DMS79 treated with DMSO at 0.1 percent for 48 hours (cell line): ENCODE results near the gene CSF1.
A peak's percentile ranks its signal among the peaks of the same experiment; 100 is the strongest.

Experiments used
- DNase-seq: peaks from one replicate; lab custom pipeline; 2025; lab: John Stamatoyannopoulos, UW

CSF1 gene

GRCh38 chr1:109901524-109902145 is 9.0 kb upstream of the CSF1 start:
- DNase-seq, result no peak

- DNase-seq, result peak; percentile 69
Observed at GRCh38 chr1:109902204-109902985, 8.3 kb upstream of the CSF1 start.

- no peak for DNase-seq
Observed at GRCh38 chr1:109903376-109903930, 7.2 kb upstream of the CSF1 start.

GRCh38 chr1:109904105-109904817 is 6.4 kb upstream of the CSF1 start:
- no peak for DNase-seq

- DNase-seq, result no peak
Observed at GRCh38 chr1:109905491-109905890, 5.2 kb upstream of the CSF1 start.

- no peak for DNase-seq
Observed at GRCh38 chr1:109906160-109906838, 4.3 kb upstream of the CSF1 start.

GRCh38 chr1:109906839-109907180 is 3.8 kb upstream of the CSF1 start:
- DNase-seq, result no peak

- DNase-seq, result no peak
Observed at GRCh38 chr1:109907190-109907774, 3.4 kb upstream of the CSF1 start.

- no peak for DNase-seq
Observed at GRCh38 chr1:109908836-109909235, 1.8 kb upstream of the CSF1 start.

GRCh38 chr1:109909561-109909960 is 1.1 kb upstream of the CSF1 start:
- DNase-seq, result no peak

GRCh38 chr1:109910963-109911798 is 532 bp downstream of the CSF1 start:
- DNase-seq, result no peak

- DNase-seq, result no peak
Observed at GRCh38 chr1:109912214-109912861, 1.7 kb downstream of the CSF1 start.

GRCh38 chr1:109912873-109913272 is 2.2 kb downstream of the CSF1 start:
- DNase-seq, result no peak

GRCh38 chr1:109913360-109913879 is 2.8 kb downstream of the CSF1 start:
- no peak for DNase-seq

- no peak for DNase-seq
Observed at GRCh38 chr1:109914587-109915240, 4.1 kb downstream of the CSF1 start.

GRCh38 chr1:109917051-109917767 is 6.6 kb downstream of the CSF1 start:
- no peak for DNase-seq

- no peak for DNase-seq
Observed at GRCh38 chr1:109917768-109918606, 7.3 kb downstream of the CSF1 start.

- no peak for DNase-seq
Observed at GRCh38 chr1:109918671-109919070, 8.0 kb downstream of the CSF1 start.
